Activated CD8-positive, alpha-beta memory T cell treated with anti-CD3 and anti-CD28 coated beads for 1 hour (primary cell): ENCODE measurements around the gene GIT2.

Experiments
- DNase-seq, 2 donors: peaks; one replicate each; pipeline ENCODE4 v3.0.0-alpha.2; 2020; ENCODE audit warnings: low read depth in 1 of 2; ENCODE audit errors: extremely low read depth in 1 of 2

The GIT2 gene

DNA sequence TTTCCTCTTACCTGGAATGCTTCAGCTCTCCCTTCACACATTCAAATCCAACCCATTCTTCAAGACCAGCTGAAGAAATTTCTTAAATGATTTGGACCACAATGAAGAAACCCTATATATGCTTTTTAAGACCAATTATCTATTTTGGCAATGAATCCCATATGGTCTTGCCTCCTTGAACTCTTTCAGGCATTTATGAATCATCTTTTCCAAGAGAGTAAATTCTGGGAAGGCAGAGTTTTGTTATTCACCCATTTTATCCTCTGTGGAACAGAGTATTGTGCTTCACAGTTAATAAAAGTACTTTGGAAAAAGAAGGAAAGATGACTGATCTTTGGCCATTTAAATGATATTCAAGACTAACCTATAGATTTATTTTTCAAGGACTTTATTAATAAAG, 14.0 kb downstream of the GIT2 start:
- DNase-seq, result no peak

DNA sequence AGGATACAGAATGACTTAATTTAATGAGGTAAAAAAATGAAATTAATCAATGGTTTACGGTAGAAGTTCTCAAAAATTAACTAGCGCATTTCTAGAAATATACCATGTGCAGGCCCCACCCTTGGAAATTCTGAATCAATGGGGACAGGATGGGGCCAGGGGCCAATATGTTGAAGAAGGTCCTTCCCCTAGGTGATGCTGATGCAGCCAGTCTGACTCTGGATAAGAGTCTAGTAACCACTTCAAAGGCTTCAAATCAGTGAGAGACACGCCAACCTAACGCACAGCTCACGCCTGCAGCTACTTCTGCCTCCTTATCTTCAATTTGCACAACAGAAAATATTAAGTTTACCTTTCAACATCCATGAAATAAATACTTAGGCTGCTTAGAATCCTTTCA, 14.9 kb downstream of the GIT2 start:
- no peak for DNase-seq

DNA sequence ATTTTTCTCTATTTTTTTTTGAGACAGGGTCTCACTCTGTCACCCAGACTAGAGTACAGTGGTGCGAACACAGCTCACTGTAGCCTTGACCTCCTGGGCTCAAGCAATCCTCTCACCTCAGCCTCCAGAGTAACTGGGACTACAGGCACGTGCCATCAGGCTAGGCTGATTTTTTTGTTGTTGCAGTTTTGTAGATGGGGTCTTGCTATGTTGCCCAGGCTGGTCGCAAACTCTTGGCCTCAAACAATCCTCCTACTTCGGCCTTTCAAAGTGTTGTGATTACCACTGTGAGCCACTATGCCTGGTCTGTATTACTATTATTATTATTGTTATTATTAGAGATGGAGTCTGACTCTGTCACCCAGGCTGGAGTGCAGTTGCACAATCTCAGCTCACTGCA, 23.3 kb downstream of the GIT2 start:
- DNase-seq, result no peak

DNA sequence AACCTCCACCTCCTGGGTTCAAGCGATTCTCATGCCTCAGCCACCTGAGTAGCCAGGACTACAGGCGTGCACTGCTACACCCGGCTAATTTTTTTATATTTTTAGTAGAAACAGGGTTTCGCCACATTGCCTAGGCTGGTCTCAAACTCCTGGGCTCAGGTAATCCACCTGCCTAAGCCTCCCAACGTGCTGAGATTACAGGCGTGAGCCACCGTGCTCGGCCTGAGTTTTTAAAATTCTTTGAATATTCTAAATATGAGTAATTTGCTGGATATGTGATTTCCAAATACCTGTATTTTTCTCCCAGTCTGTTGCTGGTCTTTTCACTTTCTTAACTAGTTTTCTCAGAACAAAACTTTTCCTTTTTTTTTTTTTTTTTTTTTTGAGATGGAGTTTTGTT, 27.4 kb downstream of the GIT2 start:
- no peak for DNase-seq

DNA sequence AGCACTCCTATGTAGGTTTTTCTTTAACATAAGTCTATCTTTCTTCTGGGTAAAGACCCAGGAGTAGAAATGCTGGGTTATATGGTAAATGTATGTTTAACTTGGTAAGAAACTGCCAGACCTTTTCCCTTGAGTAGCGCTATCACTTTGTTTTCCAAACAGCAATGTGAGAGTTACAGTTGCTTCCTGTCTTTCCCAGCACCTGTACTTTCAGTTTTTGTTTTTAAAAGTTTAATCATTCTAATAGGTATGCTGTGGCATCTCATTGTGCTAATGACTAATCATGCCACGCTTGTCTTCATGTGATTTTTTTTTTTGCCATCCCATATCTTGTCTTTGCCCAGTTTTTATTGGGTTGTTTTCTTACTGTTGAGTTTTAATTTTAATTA, 28.1 kb downstream of the GIT2 start:
- DNase-seq, result no peak

DNA sequence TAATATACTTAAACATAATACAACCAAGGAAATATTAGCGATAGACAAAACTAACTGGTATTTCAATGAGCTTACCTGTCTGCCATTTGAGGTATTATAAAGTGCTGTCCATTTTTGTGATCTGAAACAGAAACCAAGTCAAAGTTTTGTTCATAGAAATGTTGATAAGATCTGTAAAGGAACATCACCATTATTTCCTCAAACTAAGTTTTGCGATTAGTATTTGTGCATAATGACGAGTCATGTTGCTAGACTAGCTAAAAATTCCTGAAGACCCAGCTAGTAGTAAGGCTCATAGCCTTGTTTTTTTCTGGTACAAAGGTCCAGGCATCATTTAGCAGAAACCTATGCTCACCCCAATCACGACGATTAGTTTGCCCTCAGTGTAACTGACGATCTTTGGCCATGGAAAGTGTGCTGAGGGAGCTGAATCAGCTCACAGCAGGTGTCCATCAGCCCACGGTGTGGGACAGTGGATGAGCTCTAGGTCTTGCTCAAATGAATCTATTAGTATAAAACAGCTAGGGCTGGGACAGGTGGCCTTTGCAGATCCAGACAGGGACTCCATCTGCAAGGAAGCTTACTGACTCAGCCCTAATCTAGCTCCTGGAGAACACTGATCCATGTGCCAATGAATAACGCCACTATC, 28.7 kb downstream of the GIT2 start:
- DNase-seq, result no peak

DNA sequence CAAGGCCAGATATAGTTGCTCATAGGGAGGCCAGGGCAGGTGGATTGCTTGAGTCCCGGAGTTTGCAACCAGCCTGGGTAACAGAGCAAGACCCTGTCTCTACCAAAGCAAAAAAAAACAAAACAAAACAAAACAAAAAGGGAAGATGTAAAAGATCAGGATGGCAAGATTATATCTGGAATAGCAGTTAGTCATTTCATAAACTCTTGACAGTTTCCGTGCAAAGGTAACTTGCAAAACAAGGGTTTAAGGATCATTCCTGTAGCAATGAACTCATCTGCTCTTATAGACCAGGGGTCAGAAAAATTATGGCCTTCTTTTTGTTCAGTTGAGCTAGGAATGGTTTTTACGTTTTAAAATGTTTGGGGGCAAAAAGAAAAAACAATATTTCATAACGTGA, 29.6 kb downstream of the GIT2 start:
- no peak for DNase-seq

DNA sequence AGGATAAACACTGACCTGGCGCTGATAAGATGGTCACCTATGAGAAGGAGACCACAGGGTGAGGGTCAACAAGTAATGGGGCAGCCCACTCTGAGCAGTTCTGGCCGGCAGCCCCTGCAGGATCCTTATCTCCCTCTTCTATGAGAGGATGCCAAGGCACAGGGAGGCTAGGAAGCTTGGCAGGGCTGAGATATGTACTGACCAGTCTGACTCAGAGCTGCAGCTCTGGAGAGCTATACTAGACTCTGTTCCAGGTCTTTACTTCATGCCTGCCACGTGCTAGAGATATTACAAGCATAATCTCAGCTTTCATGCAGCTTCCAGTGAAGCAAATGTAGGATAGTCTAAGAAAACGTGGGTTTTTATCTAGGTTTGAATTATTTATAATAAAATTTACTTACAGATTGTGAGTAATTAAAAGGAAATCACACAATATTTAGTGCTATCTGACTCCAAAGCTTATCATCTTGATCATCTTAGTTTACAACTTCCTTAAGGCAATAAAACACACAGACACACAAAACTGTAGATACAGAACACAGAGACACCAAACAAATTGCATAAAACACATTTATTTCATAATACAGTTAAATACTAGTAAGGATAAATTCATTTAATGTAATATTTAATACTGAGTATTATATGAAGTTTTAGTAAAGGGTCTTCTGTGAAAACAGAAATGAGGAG, 32.3 kb downstream of the GIT2 start:
- DNase-seq, result no peak

DNA sequence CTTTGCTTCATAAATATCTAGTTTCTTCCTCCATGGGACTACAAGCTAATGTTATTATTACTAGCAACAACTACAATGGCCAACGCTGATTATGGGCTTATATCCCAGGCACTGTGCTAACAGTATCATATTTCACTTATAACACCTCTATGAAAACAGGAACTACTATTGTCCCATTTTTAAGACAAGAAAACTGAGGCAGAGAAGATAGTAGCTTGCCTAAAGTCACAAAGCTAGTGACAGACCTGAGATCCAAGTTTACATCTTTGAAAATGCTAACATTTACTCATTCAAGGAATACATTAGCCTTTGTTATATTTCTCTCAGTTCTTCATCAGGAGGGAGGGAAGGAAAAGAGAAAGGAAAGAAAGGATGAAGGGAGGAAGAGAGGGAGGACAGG, 32.8 kb downstream of the GIT2 start:
- no peak for DNase-seq

DNA sequence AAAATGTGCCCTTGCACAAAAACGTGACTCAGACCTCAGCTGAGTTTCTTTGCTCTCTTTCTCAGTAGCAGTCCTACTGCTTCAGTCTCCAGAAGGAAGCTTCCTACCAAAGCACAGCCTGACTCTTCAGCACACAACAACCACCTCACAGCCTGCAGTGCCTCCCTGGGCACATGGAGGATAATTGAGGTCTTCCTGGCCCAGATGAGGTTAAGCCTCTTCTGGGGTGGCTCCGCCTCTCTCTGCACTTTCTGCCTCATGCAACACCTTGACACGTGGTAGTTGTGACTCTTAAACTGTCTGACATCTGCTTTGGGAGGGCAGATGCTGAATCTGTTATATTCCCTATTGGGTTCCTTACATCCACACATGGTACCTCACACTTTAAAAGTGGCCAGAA, 33.8 kb downstream of the GIT2 start:
- DNase-seq, result no peak

DNA sequence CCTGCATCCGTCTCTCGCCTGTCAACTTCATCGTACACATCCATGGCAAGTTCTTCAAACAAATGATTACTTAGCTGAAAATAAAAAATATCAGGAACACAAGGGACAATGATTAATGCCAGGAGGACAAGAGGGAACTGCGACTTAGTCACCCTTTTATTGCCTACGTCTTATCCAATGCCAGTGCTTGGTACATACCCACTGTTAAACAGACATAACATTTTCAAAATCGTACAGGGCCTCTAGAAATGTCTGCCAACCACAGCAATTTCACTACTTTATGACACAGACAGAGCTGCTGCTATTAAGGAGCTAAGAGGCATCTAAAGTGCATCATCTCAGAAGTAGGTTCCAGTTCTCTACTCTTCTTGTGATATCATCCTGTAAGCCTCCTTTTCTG, 34.6 kb downstream of the GIT2 start:
- no peak for DNase-seq

DNA sequence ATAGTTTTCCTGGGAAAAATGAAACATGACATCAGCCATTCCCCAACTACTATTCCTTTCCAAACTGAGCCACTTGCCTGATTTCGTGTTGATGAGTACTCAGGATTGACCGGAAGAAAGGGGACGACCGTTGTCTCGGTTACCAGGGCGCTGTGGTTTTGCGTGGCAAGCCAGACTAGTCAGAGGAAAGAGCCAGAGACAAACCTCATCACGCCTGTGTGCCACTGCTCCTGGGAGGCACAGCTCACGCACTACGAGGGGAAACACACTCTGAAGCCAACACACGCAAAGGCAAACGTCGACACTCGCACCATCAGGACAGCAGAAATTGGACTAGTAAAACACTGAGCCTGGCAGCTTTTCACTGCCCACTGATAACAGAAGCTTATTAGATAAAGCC, 35.0 kb downstream of the GIT2 start:
- no peak for DNase-seq

DNA sequence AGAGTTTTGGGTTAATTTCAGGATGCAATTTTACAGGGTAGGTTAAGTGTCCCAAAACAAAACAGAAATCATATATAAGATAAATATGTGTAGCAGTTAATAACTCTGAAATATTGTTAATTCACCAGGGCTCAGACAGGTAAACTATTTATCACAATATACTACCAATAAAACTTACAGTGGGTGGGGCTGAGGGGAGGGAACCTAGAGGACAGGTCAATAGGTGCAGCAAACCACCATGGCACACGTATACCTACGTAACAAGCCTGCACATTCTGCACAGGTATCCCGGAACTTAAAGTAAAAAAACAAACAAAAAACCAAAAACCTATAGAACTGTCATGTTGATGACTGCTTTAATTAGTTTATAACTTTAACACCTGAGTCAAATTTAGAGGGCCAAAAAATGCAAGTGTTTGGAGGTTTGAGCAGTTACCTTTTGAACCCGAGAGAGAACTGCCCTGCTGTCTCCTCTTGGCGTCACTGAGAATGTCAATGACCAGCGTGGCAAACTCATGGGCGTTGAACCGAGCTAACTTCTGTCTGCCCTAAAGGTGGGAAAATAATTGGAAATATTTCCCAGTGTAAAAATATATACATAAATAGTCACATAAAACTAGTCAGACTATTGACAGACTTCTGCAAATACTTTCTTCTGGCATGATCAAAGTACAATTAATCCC, 36.6 kb downstream of the GIT2 start:
- no peak for DNase-seq

DNA sequence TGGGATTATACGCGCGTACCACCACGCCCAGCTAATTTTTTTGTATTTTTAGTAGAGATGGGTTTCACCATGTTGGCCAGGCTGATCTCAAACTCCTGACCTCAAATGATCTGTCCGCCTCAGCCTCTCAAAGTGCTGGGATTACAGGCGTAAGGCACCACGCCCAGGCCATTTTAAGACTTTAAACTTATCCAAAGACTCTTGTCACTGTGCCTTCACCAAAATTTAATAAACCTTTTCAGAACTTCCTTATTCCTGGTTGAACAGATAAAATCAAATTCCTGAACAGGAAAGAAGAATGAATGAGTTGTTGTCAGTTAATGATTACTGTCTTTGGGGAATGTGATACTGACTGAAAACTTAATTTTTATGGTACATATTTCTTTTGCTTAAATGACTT, 37.8 kb downstream of the GIT2 start:
- no peak for DNase-seq

DNA sequence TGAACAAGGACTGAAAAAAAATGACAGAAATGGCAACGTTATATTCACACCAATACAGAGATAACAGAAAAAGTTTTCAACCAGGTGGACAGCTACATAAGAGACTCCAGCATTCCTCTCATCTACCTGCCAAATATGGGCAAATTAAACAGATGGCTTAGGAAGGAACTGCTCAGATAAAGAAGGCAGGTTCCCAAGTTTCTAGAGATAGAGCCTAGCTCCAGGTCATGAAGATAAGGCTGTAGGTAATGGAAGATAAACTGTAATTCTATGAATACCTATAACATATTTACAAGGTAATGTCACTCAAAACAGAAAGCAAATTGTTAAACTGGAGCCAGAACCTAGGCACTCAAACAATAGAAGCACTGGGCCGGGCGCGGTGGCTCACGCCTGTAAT, 42.5 kb downstream of the GIT2 start:
- DNase-seq, result no peak

DNA sequence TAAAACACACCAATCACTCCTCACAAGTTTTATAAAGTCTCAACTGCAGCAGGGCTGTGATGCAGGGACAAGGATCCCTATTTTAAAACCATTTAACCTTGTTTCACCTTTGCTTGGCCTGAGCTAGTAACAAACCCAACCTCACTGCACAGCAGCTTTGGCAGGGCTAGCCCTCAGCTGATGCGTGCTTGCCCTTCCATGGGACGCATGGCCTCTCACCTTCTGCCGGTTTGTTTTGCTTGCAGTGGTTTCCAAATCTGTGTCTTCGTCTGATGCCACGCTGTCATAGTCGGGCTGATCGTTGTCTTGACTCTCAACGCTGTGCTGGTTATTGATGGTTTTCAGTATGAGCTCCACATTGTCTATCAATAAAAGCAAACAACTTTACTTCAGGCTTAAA, 43.3 kb downstream of the GIT2 start:
- no peak for DNase-seq

DNA sequence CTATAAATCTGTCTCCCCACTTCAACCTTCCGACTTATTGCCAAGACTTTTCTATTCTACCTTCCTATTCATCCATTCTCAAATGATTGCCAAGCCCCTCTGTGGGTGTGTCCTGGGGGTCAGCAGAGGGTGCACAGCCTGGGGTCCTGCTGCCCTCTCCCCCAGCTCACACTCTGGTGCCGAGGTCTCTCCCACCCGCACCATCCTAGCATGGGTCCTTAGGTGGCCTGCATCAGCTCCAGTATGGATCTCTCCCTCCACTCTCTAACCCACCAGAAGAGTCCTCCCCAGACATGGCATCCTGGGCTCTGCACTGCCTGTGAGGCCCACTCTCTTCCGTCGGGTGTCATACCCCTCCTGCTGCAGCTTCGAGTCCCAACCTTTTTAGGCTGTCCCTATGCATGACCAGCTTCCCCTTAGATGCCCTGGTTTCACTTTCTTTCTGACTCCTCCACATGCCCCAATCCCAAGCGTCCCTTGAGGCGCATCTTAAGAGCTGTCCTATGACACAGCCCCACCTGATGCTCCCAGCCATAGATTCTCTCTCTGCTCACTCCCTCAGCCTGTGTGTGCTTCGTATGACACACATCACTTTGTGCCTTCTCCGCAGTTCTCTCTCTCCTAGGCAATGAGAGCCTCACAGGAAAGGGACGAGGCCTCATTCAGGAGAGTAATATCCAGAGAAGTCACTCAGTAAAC, 43.9 kb downstream of the GIT2 start:
- DNase-seq, result no peak

DNA sequence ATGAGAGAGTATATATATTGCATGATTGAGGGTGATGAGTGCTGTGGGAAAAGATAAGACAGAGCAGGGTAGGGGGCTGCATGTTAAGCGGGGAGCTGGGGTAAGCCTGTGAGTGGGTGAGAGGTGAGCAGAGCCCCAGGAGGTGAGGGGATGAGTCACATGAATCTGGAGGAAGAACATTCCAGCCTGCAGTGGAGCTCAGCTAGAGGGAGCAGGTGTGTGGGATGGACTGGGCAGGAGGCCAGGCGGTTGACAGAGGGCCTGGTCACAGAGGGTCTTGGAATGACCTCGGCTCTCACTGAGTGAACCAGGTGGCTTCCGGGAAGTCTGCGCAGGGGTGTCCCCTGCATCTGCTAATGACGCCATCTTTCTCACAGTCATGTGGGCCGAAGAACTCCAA, 44.4 kb downstream of the GIT2 start:
- no peak for DNase-seq

DNA sequence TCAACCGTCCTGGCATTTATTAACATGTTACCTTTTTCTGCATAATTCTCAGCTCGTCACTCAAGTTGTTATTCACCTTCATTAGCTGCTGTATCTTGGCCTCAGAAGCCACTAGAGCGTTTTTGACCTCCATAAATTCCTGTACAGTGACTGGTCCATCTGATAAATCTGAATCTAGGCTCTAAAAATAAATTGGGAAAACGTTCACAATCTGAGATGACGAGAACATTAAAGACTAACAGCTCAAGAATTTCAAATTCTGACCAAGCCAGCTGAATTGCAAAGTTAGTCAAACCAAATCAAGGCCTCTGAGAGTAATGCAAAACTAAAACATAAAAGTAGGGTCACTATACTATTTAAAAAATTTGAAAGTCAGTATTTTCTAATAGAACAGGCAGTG, 45.0 kb downstream of the GIT2 start:
- DNase-seq, result no peak

DNA sequence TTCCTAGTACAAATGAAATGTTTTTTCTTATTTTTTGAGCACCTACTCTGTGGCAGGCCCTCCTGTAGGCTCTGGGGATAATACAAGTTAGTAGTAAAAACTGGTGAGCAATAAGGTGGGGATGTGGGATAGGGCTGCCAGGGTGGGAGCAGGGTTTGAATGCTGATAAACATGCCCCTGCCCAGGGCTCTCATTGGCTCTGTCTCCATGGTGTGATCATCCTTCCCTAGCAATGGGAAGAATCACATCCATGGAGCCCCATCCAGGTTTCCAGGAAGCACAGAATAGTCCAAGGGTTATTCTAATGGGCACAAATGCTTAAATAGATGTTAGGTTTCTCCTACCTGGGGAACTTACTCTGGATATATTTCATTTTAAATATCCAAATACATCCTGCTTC, 45.5 kb downstream of the GIT2 start:
- no peak for DNase-seq

DNA sequence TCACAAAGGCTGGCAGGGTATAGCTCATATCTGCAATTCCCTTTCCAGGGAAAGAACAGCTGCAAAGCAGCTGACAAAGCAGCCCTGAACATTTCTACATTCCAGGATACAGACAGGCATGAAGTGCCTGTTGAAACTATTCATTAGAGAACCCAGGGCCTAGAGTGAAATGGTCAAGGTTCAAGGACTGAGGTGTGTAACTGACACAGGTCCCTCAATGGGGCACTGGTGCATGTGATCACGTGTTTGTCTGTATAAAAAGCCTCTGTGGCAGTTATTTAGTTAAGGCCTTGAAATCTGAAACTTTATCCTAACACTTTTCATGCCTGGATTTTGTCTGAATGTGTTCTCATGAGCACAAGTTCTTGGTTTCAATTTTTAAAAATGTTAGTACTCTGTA, 47.1 kb downstream of the GIT2 start:
- no peak for DNase-seq

DNA sequence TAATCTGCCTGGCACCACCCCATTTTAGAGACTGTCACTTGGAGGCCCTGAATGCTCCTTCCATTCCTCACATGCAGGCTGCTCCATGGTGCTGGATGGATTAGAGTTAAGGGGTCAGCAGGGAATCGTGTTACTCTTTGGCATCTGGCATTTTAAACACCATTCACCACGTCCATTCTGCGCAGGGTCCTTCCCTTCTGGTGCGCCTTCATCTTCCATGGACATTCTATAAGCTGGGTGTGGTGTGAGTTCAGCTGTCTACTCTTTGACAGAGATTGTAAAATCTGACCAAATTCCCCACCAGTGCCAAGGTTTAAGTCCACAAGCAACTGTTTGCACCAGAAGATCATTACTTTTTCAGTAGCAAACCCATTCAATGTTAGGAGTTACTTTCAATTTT, 47.8 kb downstream of the GIT2 start:
- DNase-seq, result no peak
